Gastrocnemius medialis (tissue), 4 donors: ENCODE data around the gene GALNT2.

ENCODE experiments used
- POLR2A ChIP-seq, 2 donors: fragments of 450-650 bp; IDR thresholded peaks; one replicate each; pipeline ENCODE4 v1.6.1; 2017; ENCODE audit warnings: antibody characterized with exemption in 2 of 2, mild to moderate bottlenecking in 2 of 2, moderate library complexity in 2 of 2
- TF ChIP-seq, protein P1 (sequence below), 5 experiments: fragments of 450-650 bp in 3 of 5; fragments of 200-600 bp in 2 of 5; sonication (generic) in 2 of 5; IDR thresholded peaks in 4 of 5; conservative IDR thresholded peaks in 1 of 5; 1 replicate in 4 of 5; 2 replicates in 1 of 5; pipeline ENCODE4 v1.5.1; 2016 to 2019; ENCODE audit warnings: antibody characterized with exemption in 5 of 5, mild to moderate bottlenecking in 3 of 5, moderate library complexity in 3 of 5

DNA sequence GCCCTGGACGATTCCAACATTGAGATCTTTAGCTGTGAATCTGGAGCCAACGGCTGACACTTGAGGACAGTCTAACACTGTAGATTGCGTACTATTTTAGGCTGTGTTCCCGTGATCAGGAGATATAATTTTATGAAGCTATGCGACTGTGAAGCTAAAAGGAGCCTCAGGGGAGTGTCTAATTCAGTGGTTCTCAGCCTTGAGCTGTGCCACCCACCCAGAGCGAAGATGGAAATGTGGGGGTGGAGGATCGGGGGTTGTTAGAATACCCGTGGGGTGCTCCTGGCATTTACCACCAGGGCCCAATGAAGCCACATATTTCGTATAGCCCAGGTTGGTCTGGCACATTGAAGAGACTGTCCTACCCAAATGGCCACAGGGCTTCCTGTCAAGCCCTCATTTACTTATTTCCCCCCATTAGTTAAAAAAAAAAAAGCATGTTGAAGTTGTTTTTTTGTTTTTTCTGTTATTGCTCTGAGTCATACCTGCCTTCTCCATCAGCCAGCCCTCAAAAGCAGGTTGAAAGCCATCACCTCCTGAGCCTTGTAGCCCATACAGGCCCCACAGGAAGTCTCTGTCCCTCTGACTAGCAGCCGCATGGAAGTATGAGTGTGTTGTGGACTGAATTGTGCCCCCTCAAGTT is 141.7 kb downstream of the GALNT2 start:
- TF ChIP-seq, protein P1, sequence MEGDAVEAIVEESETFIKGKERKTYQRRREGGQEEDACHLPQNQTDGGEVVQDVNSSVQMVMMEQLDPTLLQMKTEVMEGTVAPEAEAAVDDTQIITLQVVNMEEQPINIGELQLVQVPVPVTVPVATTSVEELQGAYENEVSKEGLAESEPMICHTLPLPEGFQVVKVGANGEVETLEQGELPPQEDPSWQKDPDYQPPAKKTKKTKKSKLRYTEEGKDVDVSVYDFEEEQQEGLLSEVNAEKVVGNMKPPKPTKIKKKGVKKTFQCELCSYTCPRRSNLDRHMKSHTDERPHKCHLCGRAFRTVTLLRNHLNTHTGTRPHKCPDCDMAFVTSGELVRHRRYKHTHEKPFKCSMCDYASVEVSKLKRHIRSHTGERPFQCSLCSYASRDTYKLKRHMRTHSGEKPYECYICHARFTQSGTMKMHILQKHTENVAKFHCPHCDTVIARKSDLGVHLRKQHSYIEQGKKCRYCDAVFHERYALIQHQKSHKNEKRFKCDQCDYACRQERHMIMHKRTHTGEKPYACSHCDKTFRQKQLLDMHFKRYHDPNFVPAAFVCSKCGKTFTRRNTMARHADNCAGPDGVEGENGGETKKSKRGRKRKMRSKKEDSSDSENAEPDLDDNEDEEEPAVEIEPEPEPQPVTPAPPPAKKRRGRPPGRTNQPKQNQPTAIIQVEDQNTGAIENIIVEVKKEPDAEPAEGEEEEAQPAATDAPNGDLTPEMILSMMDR (IDR thresholded peaks at IDR 0.05 in 4 of 5, conservative IDR thresholded peaks at IDR 0.05 in 1 of 5), result peak in 1 of 5 experiments; percentile 16
- peak; percentile 40 to 71 for TF ChIP-seq POLR2A (IDR thresholded peaks at IDR 0.05)
